SKM-1 treated with dmso at 0.1 percent for 144 hours (cell line): ENCODE results near the gene NDFIP1.

Source experiments
- DNase-seq: peaks from one replicate; lab custom pipeline; 2025; ENCODE audit not compliant: unreplicated experiment; lab: John Stamatoyannopoulos, UW

NDFIP1 gene

DNA sequence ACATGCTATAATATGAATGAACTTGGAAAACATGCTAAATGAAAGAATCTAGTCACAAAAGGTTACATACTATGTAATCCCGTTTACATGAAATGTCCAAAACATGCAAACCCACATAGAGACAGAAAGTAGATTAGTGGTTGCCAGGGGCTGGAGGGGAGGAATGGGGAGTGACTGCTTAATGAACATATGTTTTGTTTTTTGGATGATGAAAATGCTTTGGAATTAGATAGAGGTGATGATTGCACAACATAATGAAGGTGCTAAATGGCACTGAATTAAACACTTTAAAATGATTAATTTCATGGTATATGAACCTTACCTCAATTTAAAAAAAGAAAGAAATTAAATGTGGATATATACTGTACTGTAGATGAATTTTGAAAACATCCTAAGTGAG lies 17.6 kb upstream of the NDFIP1 start:
- DNase-seq, result no peak

DNA sequence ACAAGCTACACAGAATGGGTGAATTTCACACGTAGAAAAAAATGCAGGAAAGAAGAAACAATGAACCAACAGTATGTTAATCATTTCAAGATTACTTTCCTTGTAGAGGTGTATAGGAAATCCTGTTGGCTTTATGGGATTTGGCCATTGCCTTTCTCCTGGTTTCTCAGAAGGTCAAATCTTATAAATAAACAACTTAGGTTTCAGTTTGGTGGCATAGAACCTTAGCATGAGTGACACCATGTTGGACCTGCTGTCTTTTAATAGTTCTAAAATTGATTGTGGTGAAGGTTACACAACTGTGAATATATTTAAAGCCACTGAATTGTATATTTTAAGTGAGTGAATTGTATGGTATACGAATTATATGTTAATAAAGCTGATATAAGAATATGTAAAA lies 16.7 kb upstream of the NDFIP1 start:
- DNase-seq, result no peak

DNA sequence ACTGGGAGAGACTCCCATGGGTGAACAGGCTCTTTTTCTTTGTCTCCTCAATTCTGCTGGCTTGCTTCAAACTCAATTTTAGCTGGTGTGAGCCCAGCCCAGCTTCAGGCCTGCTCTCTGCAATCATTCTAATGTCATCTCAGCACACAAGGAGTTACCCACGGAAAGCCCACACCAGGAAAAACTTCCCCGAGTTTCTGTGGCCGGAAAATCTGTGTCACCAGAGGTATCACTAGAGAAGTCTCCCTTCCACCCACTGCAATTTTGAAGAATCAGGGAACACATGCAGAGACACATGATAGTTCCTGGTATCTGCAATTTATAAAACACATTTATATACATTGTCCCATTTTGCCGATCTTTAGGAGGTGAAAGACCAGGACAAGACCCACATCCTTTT lies 13.5 kb upstream of the NDFIP1 start:
- DNase-seq, result no peak

DNA sequence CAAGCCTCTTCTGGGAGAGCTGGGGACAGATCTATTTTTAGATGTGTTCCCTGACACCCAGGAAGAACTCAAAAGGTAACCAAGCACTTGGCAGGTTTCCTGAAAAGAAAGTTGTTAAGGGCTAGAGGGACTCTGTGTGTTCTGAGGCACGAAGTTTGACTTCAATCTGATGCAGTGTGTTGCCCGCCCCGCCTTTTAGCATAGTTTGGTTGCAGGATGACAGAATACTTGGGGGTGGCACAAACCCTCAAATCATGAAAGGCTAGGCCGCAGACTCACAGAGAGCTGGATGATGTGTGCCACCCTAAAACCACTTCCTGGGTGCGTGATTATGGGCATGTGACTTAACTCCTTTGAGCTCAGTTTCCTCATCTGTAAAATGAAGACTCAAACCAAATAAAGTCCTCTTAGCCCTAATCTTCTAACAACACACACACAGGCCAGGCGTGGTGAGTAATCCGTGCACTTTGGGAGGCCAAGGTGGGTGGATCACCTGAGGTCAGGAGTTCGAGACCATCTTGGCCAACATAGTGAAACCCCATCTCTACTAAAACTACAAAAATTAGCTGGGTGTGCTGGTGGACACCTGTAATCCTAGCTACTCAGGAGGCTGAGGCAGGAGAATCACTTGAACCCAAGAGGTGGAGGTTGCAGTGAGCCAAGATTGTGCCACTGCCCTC lies 12.8 kb upstream of the NDFIP1 start:
- DNase-seq, result no peak

GRCh38 chr5:142096382-142096781 lies 12.2 kb upstream of the NDFIP1 start:
- DNase-seq, result no peak

- DNase-seq, result no peak
These were observed 10.9 kb upstream of the NDFIP1 start for GRCh38 chr5:142097681-142098080.

- no peak for DNase-seq
These were observed 10.3 kb upstream of the NDFIP1 start for GRCh38 chr5:142098275-142098674.

- no peak for DNase-seq
These were observed 9.6 kb upstream of the NDFIP1 start for GRCh38 chr5:142098931-142099330.

DNA sequence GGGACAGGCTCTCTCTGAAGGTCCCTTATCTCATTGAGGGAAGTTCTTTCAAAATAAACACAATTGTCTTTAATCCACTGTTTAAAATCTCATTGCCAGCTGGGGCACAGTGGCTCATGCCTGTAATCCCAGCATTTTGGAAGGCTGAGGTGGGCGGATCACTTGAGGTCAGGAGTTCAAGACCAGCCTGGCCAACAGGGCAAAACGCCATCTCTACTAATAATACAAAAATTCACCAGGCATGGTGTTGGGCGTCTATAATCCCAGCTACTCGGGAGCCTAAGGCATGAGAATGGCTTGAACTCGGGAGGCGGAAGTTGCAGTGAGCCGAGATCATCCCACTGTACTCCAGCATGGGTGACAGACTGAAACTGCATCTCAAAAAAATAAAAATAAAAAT lies 8.3 kb upstream of the NDFIP1 start:
- no peak for DNase-seq

DNA sequence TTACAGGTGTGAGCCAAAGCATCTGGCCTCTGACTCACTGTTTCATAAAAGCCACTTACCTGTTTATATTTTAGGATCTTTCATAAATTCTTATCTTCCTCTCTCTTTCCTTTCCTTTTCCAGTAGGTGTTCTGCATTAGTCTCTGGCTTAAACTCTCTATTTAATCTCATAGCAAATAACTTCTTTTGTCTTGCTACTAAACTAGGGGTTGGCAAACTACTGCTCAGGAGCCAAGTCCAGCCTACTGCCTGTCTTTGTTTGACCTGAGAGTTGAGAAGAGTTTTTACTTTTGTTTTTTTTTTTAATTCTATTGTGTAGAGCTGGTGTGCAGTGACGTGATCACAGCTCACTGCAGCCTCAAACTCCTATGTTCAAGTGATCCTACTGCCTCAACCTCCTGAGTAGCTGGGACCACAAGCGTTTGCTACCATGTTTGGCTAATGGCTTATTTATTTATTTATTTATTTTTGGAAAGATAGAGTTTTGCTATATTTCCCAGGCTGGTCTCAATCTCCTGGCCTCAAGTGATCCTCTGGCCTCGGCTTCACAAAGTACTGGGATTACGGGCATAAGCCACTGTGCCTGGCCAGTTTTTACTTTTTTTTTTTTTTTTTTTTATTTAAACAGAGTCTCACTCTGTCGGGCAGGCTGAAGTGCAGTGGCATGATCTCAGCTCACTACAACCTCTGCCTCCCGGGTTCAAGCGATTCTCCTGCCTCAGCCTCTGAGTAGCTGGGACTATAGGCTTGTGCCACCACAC lies 5.4 kb upstream of the NDFIP1 start:
- DNase-seq, result no peak

GRCh38 chr5:142104491-142104890 lies 4.1 kb upstream of the NDFIP1 start:
- no peak for DNase-seq

GRCh38 chr5:142106061-142106460 lies 2.5 kb upstream of the NDFIP1 start:
- no peak for DNase-seq

- DNase-seq, result no peak
These were observed 1.4 kb upstream of the NDFIP1 start for GRCh38 chr5:142107036-142107735.

DNA sequence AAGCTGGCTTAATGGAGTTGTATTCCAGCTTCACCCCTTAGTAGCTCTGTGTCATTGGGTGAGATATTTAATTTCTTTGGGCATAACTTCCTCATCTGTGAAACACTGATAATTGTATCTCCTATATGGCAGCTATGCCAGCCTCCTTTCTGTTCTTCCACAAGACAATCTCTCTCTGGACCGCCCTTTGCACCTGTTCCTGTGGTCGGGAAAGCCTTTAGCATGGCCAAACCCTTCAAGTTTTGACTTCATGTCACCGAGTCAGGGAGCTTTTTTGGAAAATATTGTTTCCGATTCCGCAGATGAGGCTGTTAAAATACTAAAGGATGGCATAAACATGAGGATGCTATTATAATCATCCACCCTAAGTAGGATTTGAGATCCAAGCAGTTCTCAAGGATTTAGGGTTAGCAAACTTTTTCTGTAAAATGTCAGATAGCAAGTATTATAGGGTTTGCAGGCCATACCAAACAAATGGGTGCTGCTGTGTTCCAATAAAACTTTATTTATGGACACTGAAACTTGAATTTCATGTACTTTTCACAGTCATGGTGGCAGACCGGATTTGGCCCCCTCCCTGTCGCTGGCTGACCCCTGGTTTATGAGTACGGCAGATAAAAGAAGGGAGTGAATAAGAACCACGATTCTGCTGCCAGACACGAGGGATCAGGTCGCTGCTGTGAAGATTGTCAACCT lies 695 bp upstream of the NDFIP1 start:
- DNase-seq, result no peak

- no peak for DNase-seq
These were observed 909 bp downstream of the NDFIP1 start for GRCh38 chr5:142109331-142110045.

DNA sequence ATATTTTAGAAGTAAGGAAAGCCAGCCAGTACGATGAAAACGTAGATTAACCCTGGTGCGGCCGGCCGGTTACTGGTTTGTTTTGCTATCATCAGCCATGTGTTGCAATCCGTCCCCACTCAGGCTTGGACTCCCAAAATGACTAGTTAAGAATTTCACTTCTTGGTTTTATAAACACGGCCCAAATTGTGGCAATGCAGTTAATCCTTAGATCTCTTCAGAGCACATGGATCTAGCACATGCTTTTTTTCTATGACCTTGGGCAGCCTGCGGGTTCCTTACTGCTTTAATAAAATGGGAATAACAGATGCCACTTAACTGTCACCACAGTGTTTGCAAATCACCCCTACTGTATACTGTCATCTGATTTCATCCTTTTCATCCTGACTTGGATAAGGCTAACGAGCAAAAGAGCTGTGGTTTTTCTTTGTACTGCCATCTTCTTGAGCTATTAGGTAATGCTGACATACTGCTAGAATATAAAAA lies 1.5 kb downstream of the NDFIP1 start:
- no peak for DNase-seq

- no peak for DNase-seq
These were observed 2.6 kb downstream of the NDFIP1 start for GRCh38 chr5:142110988-142111687.

DNA sequence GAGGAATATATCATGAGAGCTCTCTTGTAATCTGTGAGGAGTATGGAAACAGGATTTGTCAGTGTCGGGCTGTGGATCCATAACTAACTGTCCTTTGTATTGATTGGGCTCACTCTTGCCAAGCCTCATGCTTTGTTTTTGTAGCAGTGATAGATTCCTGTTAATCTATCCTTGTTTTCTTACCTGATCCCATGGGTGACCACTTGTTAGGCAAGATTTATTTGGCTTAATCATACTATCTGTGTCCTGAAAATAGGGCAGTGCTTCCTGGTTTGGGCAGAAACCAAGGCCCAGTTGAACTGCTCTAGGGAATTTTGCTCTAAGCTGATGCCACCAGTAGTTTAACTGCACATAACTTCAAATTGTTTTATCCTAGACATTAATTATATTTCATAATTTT lies 6.1 kb downstream of the NDFIP1 start:
- no peak for DNase-seq

DNA sequence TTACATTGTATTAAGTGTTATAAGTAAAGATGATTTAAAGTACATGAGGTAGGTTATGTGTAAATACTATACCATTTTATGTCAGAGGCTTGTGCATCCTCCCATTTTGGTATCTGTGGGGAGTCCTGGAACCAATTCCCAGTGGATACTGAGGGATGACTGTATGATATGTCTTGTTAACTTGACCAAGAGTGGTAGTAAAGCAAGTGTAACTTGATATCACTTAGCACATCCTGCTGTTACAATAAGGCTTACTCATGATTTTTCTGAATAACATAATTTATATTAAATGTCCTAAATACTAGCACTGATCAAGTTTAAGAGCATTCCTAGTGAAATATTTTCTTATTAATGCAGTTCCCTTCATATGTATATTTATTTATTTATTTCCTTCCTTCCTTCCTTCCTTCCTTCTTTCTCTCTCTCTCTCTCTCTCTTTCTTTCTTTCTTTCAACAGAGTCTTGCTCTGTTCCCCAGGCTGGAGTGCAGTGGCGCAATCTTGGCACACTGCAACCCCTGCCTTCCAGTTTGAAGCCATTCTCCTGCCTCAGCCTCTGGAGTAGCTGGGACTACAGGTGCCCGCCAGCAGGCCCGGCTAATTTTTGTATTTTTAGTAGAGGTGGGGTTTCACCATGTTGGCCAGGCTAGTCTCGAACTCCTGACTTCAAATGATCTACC lies 7.5 kb downstream of the NDFIP1 start:
- no peak for DNase-seq
